Fibroblast of mammary gland (primary cell): ENCODE measurements around the gene RARB.

Experiments used
- DNase-seq: peaks from one replicate; pipeline ENCODE4 v3.0.0-alpha.2; 2010; ENCODE audit warnings: low read depth
- H3K4me3 ChIP-seq: 2 replicates; pipeline ENCODE4 v1.5.1; 2011; ENCODE audit warnings: low read depth, mild to moderate bottlenecking, low read length, moderate library complexity; ENCODE audit not compliant: control insufficient read depth
- TF ChIP-seq, protein P1 (sequence below): conservative IDR thresholded peaks from 2 replicates; pipeline ENCODE4 v1.5.1; 2011; ENCODE audit warnings: low read depth, low read length, inconsistent platforms; ENCODE audit not compliant: control insufficient read depth, insufficient read depth

The RARB gene

DNA sequence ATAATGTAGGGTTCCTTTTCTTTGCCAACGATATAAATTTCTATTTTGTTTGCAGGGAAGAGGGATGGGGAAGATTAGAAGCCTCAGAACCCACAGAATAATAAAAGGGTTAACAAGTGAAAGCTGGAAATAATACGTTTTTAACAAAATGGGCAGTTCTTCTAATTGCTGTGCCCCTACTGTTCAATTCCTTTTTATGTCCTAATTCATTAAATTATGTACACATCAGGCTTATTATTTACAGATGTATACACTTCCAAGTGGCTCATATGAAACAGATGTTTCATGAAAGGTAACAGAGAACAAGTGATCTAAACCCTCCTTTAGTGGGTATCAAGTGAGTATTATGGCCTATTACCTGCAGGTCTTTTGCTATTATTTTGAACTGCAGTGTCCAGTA is 16.2 kb downstream of the RARB start:
- no peak for DNase-seq
- no peak overlapping the region for H3K4me3 ChIP-seq
- TF ChIP-seq, protein P1, sequence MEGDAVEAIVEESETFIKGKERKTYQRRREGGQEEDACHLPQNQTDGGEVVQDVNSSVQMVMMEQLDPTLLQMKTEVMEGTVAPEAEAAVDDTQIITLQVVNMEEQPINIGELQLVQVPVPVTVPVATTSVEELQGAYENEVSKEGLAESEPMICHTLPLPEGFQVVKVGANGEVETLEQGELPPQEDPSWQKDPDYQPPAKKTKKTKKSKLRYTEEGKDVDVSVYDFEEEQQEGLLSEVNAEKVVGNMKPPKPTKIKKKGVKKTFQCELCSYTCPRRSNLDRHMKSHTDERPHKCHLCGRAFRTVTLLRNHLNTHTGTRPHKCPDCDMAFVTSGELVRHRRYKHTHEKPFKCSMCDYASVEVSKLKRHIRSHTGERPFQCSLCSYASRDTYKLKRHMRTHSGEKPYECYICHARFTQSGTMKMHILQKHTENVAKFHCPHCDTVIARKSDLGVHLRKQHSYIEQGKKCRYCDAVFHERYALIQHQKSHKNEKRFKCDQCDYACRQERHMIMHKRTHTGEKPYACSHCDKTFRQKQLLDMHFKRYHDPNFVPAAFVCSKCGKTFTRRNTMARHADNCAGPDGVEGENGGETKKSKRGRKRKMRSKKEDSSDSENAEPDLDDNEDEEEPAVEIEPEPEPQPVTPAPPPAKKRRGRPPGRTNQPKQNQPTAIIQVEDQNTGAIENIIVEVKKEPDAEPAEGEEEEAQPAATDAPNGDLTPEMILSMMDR = no peak

DNA sequence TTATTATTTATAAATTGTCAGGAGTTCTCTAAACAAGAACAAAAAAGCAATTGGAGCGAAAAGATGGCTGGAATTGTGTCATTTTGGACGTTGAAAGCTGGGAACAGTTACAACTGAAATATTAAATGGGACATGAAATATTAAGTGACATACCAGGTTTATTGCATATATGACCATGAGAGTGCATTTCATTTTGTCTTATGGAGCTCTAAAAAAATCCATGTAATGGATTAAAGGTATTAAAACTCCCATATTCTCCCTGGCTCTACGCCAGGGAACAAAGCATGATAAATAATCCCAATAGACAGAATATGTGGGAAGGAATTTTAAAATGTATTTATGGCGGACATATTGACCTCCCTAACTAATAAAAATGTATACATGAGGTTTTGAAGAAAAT is 17.7 kb downstream of the RARB start:
- no peak for DNase-seq
- no peak overlapping the region for H3K4me3 ChIP-seq
- TF ChIP-seq, protein P1 = no peak

DNA sequence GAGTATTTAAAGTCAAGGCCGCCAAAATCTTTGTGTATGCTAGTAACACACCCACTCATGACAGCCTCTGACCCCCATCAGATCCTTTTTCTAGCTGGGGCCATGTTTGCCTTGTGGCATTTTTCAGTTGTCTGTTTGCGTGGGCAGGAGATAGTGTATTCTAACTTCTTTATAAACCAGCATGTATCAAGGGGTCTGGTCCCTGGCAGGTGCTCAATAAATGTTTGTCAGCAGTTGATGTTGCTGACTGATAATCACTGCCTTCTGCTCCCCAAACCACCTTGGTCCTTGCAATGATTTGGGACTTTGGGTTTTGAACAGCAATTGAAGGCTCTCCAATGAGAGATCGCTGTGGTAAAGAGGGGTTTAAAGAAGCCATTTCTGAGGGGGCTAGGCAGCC is 19.2 kb downstream of the RARB start:
- no peak for DNase-seq
- TF ChIP-seq, protein P1 = no peak

DNA sequence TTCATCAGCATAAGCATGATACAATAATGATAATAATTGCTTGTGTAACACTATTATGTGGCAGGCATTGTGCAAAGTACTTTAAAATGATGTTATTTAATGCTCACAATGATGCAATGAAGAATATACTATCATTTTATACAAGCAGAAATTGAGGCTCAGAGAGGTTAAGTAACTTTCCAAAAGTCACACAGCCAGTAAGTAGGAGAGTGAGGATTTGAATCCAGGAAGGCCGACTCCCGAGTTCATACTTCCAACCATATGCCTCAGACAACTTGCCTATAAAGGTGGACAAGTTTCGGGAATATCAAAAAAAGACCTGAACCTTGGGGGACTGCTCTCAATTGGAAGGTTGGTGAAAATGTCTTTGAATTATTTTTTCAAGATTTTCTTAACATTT is 19.9 kb downstream of the RARB start:
- DNase-seq = no peak
- no peak overlapping the region for H3K4me3 ChIP-seq
- TF ChIP-seq, protein P1 = no peak

More for the DNA sequence above, 19.2 kb downstream of the RARB start:
- H3K4me3 ChIP-seq = no peak overlapping the region

DNA sequence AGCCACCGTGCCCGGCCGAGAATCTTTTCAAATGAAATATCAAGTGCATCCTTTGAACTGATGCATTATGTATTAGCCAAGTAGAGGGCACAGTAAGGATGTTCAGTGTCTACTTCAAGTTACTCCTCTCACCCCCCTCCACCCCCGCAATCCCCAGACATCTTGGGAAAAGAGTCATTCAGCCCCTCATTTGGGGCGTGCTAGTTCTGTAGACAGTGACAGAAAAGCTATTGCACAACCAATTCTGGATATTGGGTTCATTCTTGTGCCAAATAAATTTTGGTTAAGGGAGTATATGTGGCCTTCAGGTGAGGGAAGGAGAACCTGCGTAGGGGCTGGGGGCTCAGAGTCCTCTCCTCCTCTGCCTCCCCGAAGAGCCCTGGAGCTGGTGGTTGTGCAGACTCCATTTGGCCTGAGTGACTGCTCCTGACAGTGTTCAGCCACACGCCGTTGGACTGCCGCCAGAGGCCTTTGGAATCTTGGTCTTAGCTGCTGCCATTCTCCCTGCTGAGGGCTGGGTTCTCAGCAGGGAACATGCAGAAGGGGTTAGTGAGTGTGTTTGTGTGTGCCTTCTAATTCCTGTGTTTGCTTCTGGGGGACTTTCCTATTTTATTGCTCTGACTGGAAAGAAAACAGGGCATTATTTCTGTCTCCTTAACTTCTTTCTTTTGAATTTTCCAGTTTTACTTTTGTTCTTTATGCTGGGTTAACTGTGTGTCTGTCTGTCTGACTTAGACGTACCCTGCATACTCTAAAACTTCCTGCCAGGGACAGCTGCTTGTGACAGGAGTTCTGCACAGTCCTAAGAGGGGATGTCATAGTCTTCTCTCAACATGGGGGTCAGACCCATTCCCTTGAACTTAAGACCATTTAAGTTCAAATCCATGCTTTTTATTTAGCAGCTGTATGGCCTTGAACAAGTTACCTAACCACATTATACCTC is 21.0 kb downstream of the RARB start:
- TF ChIP-seq, protein P1 = no peak
- H3K4me3 ChIP-seq = no peak overlapping the region
- peak; percentile 65 for DNase-seq

DNA sequence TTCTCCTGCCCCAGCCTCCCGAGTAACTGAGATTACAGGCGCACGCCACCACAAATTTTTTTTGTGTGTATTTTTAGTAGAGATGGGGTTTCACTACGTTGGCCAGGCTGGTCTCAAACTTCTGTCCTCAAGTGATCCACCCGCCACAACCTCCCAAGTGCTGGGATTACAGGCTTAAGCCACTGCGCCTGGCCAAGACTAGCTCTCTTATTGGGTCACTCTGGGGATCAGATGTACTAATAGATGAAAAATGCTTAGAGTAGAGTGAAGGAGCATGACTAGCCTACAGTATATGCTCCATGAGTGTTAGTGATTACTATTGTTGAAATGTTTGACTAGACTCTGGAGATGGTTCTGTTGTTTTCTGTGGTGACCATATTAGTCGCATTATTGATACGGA is 21.8 kb downstream of the RARB start:
- H3K4me3 ChIP-seq = no peak overlapping the region
- TF ChIP-seq, protein P1 = no peak
- DNase-seq = no peak
